ENCODE results near the gene CASP9.
"Not testable (repeated sequence)": the region's sequence is repeated elsewhere in the genome, so short reads cannot be mapped to it uniquely, and the experiment has no call there.

Gene CASP9

GRCh38 chr1:15500184-15501178 is 23.5 kb downstream of the CASP9 start:
- DNase-seq (ENCODE audit: low spot score), result no peak

GRCh38 chr1:15493869-15494390 is 30.1 kb downstream of the CASP9 start:
- DNase-seq (ENCODE audit: low spot score), result no peak

GRCh38 chr1:15492596-15492995 is 31.4 kb downstream of the CASP9 start:
- no peak for DNase-seq (ENCODE audit: low spot score)

- DNase-seq (ENCODE audit: low spot score), result not testable (repeated sequence)
Observed at GRCh38 chr1:15491010-15491409, 33.0 kb downstream of the CASP9 start.

- DNase-seq (ENCODE audit: low spot score), result no peak
Observed at GRCh38 chr1:15489052-15489736, 34.8 kb downstream of the CASP9 start.

- DNase-seq (ENCODE audit: low spot score), result no peak
Observed at GRCh38 chr1:15488371-15488770, 35.6 kb downstream of the CASP9 start.

GRCh38 chr1:15486844-15487610 is 37.0 kb downstream of the CASP9 start:
- not testable (repeated sequence) for DNase-seq (ENCODE audit: low spot score)

GRCh38 chr1:15485636-15486035 is 38.4 kb downstream of the CASP9 start:
- no peak for DNase-seq (ENCODE audit: low spot score)

- not testable (repeated sequence) for DNase-seq (ENCODE audit: low spot score)
Observed at GRCh38 chr1:15484443-15484842, 39.6 kb downstream of the CASP9 start.

GRCh38 chr1:15483971-15484370 is 40.0 kb downstream of the CASP9 start:
- no peak for DNase-seq (ENCODE audit: low spot score)

- DNase-seq (ENCODE audit: low spot score), result not testable (repeated sequence)
Observed at GRCh38 chr1:15482983-15483543, 41.0 kb downstream of the CASP9 start.

GRCh38 chr1:15482455-15482854 is 41.6 kb downstream of the CASP9 start:
- not testable (repeated sequence) for DNase-seq (ENCODE audit: low spot score)

- DNase-seq (ENCODE audit: low spot score), result no peak
Observed at GRCh38 chr1:15479654-15480347, 44.2 kb downstream of the CASP9 start.

- no peak for DNase-seq (ENCODE audit: low spot score)
Observed at GRCh38 chr1:15477646-15478212, 46.3 kb downstream of the CASP9 start.

GRCh38 chr1:15476927-15477326 is 47.1 kb downstream of the CASP9 start:
- DNase-seq (ENCODE audit: low spot score), result no peak

GRCh38 chr1:15475752-15476314 is 48.2 kb downstream of the CASP9 start, which contains the start of gene CELA2B:
CELA2B (plus strand) TSS chr1:15476104; CDS start chr1:15476126, 22 bp downstream.
- no peak for DNase-seq (ENCODE audit: low spot score)

- DNase-seq (ENCODE audit: low spot score), result no peak
Observed at GRCh38 chr1:15472587-15472986, 51.4 kb downstream of the CASP9 start.

- not testable (repeated sequence) for DNase-seq (ENCODE audit: low spot score)
Observed at GRCh38 chr1:15471723-15472122, 52.3 kb downstream of the CASP9 start.

- DNase-seq (ENCODE audit: low spot score), result not testable (repeated sequence)
Observed at GRCh38 chr1:15471067-15471466, 52.9 kb downstream of the CASP9 start.

GRCh38 chr1:15469821-15470448 is 54.1 kb downstream of the CASP9 start:
- DNase-seq (ENCODE audit: low spot score), result not testable (repeated sequence)
